ENCODE data around the gene LTBP4.
"Not testable (repeated sequence)": the region's sequence is repeated elsewhere in the genome, so short reads cannot be mapped to it uniquely, and the experiment has no call there.

The LTBP4 gene

GRCh38 chr19:40601134-40601974 is at the start of gene LTBP4:
TSS of gene LTBP4 (plus strand) at chr19:40601369. CDS start at chr19:40601388, 19 bp downstream.
- peak within 1 kb of the TSS; percentile 55 to 78 (median 70) for H3K4me3 ChIP-seq
- H3K4me1 ChIP-seq, result peaks cover 65 to 85% (median 80%) of the 10 kb centered on the region in 10 experiments
- H3K36me3 ChIP-seq, result no peaks in the 10 kb centered on the region
- H3K27ac ChIP-seq, result peak within 1 kb of the TSS in 8 of 11 experiments; percentile 63 to 84 (median 76); a peak in 17 of 22 replicates
- peak within 1 kb of the TSS; percentile 61 to 88 (median 78) for H3K9ac ChIP-seq
- TF ChIP-seq Cebpa-rat (IDR thresholded peaks at IDR 0.05), result no peak
- H3K27me3 ChIP-seq, result peaks cover 22 to 44% (median 22%) of the 10 kb centered on the region in 11 experiments
- no peaks in the 10 kb centered on the region for H3K9me3 ChIP-seq (replicated peaks in 1 of 11)
- peak within 1 kb of the TSS; percentile 93 to 100 (median 100) for H3K4me2 ChIP-seq
- H4K20me1 ChIP-seq, result peaks cover 0 to 21% (median 0%) of the 10 kb centered on the region in 11 experiments; a peak in 6 of 22 replicates

GRCh38 chr19:40552848-40553247 is 48.3 kb upstream of the LTBP4 start:
- no peak overlapping the region for H3K4me2 ChIP-seq
- H3K4me1 ChIP-seq, result peaks cover 0 to 10% (median 0%) of the 10 kb centered on the region in 10 experiments; a peak in 4 of 20 replicates
- no peak overlapping the region for H3K27ac ChIP-seq
- H4K20me1 ChIP-seq, result no peaks in the 10 kb centered on the region; a peak in 1 of 22 replicates
- no peak for TF ChIP-seq Cebpa-rat (IDR thresholded peaks at IDR 0.05)
- no peak overlapping the region for H3K4me3 ChIP-seq
- H3K9ac ChIP-seq, result no peak overlapping the region
- no peaks in the 10 kb centered on the region for H3K9me3 ChIP-seq (replicated peaks in 1 of 11)
- H3K36me3 ChIP-seq, result no peaks in the 10 kb centered on the region
- peaks cover 30 to 42% (median 33%) of the 10 kb centered on the region in 11 experiments for H3K27me3 ChIP-seq

DNA sequence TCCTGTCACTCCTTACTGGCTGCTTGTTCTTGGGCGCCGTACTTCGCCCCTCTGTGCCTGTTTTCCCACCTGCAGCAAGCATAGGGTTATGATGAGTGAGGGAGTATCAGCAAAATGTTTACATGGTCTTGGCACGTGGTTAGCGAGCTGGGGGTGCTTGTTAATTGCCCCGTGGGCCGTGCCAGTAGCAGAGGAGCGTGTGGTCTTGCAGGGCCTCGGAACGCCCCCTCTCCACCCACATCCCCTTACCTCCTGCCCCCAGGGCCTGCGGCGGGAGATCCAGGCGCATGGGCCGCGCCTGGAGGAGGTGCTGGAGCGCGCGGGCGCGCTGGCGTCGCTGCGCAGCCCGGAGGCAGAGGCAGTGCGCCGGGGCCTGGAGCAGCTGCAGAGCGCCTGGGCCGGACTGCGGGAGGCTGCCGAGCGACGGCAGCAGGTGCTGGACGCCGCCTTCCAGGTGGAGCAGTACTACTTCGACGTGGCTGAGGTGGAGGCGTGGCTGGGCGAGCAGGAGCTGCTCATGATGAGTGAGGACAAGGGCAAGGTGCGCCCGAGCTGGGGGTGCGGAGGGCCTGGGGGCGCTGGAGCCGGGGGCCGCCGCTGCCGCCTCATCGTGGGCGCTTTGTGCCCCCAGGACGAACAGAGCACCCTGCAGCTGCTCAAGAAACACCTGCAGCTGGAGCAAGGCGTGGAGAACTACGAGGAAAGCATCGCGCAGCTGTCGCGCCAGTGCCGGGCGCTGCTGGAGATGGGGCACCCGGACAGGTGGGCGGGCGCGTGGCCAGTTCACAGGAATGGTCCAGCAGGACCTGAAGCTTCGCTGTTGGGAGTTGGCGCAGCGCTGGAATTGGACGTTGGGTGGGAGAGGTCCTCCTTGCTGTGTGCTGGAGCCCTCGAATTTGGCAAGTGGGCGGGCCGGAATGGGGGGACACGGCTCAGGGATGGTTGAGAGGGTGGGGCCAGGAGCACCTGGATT is 47.0 kb upstream of the LTBP4 start:
- Histone ChIP-seq H3K36me3 (no peaks in the 10 kb centered on the region), H3K27me3 (peaks cover 24 to 37% (median 32%) of the 10 kb centered on the region in 11 experiments), H3K4me3 (no peak overlapping the region), H4K20me1 (no peaks in the 10 kb centered on the region; a peak in 1 of 22 replicates), H3K4me2 (peak overlapping the region in 3 of 11 experiments; percentile 5 to 17 (median 7); a peak in 2 of 22 replicates), H3K27ac (no peak overlapping the region), H3K4me1 (peaks cover 0 to 7% (median 0%) of the 10 kb centered on the region in 10 experiments; a peak in 4 of 20 replicates), H3K9ac (no peak overlapping the region), H3K9me3 (replicated peaks in 1 of 11) (no peaks in the 10 kb centered on the region)
- TF ChIP-seq Cebpa-rat (IDR thresholded peaks at IDR 0.05), result no peak

DNA sequence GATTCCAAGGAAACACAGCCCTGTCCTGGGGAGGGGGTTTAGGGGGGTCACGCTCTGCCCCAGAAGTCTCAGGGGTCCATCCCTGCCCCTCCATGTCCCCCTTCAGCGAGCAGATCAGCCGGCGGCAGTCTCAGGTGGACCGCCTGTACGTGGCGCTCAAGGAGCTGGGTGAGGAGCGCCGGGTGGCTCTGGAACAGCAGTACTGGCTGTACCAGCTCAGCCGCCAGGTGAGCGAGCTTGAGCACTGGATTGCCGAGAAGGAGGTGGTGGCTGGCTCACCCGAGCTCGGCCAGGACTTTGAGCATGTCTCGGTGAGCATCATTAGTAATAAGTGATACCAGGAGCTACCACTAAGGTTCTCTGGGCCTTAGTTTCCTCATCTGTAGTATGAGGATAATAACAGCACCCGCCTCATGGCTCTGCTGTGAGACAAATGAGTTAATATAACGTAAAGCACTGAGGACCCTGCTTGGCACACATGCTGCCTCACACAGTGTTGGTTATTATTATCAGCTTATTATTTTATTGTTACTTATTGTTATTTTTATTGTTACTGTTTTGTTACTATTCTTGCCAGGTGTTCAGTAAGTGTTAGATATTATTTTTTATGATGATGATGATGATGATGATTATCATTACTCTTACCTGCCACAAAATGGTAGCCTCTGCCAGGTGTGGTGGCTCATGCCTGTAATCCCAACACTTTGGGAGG is 45.0 kb upstream of the LTBP4 start:
- no peak for TF ChIP-seq Cebpa-rat (IDR thresholded peaks at IDR 0.05)
- H3K27me3 ChIP-seq, result peaks cover 24 to 37% (median 32%) of the 10 kb centered on the region in 11 experiments
- no peaks in the 10 kb centered on the region for H3K9me3 ChIP-seq (replicated peaks in 1 of 11)
- no peaks in the 10 kb centered on the region for H3K36me3 ChIP-seq
- no peak overlapping the region for H3K4me3 ChIP-seq
- H3K27ac ChIP-seq, result no peak overlapping the region
- H4K20me1 ChIP-seq, result no peaks in the 10 kb centered on the region; a peak in 1 of 22 replicates
- no peak overlapping the region for H3K4me2 ChIP-seq
- H3K4me1 ChIP-seq, result peaks cover 0 to 7% (median 0%) of the 10 kb centered on the region in 10 experiments; a peak in 4 of 20 replicates
- H3K9ac ChIP-seq, result no peak overlapping the region

DNA sequence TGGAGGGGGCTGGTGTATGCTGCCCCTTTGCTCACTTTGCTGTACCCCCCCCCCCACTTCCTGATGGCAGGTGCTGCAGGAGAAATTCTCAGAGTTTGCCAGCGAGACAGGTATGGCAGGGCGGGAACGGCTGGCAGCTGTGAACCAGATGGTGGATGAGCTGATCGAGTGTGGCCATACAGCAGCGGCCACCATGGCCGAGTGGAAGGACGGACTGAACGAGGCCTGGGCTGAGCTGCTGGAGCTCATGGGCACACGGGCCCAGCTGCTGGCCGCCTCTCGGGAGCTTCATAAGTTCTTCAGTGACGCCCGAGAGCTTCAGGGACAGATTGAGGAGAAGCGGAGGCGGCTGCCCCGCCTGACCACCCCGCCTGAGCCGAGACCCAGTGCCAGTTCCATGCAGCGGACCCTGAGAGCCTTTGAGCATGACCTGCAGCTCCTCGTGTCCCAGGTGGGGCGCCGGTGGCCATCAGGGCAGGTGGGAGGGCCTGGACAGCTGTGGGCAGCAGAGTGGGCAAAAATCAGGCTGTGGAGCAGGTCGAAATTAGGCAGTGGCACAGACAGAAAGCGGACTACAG is 44.1 kb upstream of the LTBP4 start:
- Histone ChIP-seq H3K4me3 (no peak overlapping the region), H3K27me3 (peaks cover 24 to 37% (median 32%) of the 10 kb centered on the region in 11 experiments), H3K27ac (no peak overlapping the region), H3K4me2 (no peak overlapping the region), H3K36me3 (no peaks in the 10 kb centered on the region), H3K4me1 (peaks cover 0 to 12% (median 4%) of the 10 kb centered on the region in 10 experiments; a peak in 13 of 20 replicates), H3K9ac (no peak overlapping the region), H4K20me1 (no peaks in the 10 kb centered on the region; a peak in 1 of 22 replicates), H3K9me3 (replicated peaks in 1 of 11) (no peaks in the 10 kb centered on the region)
- no peak for TF ChIP-seq Cebpa-rat (IDR thresholded peaks at IDR 0.05)

DNA sequence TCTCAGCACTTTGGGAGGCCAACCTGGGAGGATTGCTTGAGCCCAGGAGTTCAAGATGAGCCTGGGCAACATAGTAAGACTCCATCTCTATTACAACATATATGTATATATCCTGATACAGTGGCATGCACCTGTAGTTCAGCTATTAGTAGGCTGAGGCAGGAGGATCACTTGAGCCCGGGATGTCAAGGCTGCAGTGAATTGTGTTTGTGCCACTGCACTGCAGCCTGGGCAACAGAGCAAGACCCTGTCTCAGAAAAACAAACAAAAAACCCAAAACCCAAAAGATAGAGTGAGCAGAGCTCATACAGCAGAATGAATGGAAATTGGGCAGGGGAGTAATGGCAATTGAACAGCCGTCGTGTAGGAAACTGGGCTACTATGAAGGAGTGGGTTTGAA is 41.8 kb upstream of the LTBP4 start:
- H3K9ac ChIP-seq, result no peak overlapping the region
- no peak overlapping the region for H3K4me2 ChIP-seq
- H4K20me1 ChIP-seq, result no peaks in the 10 kb centered on the region; a peak in 1 of 22 replicates
- H3K9me3 ChIP-seq (replicated peaks in 1 of 11), result no peaks in the 10 kb centered on the region
- no peaks in the 10 kb centered on the region for H3K36me3 ChIP-seq
- H3K27me3 ChIP-seq, result peaks cover 6 to 16% (median 13%) of the 10 kb centered on the region in 11 experiments
- no peak overlapping the region for H3K27ac ChIP-seq
- H3K4me3 ChIP-seq, result no peak overlapping the region
- TF ChIP-seq Cebpa-rat (IDR thresholded peaks at IDR 0.05), result no peak
- H3K4me1 ChIP-seq, result peaks cover 0 to 7% (median 6%) of the 10 kb centered on the region in 10 experiments; a peak in 12 of 20 replicates

GRCh38 chr19:40560092-40560507 is 41.1 kb upstream of the LTBP4 start:
- H3K9me3 ChIP-seq (replicated peaks in 1 of 11), result no peaks in the 10 kb centered on the region
- no peak overlapping the region for H3K4me3 ChIP-seq
- no peak for TF ChIP-seq Cebpa-rat (IDR thresholded peaks at IDR 0.05)
- peaks cover 0 to 7% (median 6%) of the 10 kb centered on the region in 10 experiments; a peak in 12 of 20 replicates for H3K4me1 ChIP-seq
- H3K27me3 ChIP-seq, result peaks cover 0 to 9% (median 6%) of the 10 kb centered on the region in 11 experiments; a peak in 11 of 22 replicates
- H4K20me1 ChIP-seq, result no peaks in the 10 kb centered on the region
- no peak overlapping the region for H3K27ac ChIP-seq
- no peak overlapping the region for H3K9ac ChIP-seq
- H3K4me2 ChIP-seq, result no peak overlapping the region
- no peaks in the 10 kb centered on the region for H3K36me3 ChIP-seq

DNA sequence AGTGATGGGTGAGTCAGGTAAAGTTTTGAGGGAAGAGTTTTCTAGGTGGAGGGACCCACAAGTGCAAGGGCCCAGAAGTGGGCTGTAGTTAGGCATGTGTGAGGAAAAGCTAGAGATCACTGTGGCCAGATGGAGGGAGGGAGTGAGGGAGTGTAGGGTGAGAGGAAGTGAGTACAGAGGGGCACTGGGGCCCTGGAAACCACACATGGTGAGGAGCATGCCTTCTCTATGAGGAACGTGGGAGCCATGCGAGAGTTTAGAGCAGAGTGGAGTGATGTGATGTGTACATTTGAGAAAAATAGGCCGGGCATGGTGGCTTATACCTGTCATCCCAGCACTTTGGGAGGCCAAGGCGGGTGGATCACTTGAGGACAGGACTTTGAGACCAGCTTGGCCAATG is 39.2 kb upstream of the LTBP4 start:
- Histone ChIP-seq H3K4me3 (no peak overlapping the region), H3K27me3 (peaks cover 10 to 18% (median 14%) of the 10 kb centered on the region in 11 experiments), H3K27ac (no peak overlapping the region), H3K9me3 (replicated peaks in 1 of 11) (no peaks in the 10 kb centered on the region), H4K20me1 (no peaks in the 10 kb centered on the region; a peak in 1 of 22 replicates), H3K9ac (no peak overlapping the region), H3K4me2 (peak overlapping the region in 7 of 11 experiments; percentile 8 to 42 (median 21); a peak in 6 of 22 replicates), H3K36me3 (no peaks in the 10 kb centered on the region), H3K4me1 (peaks cover 0 to 7% (median 6%) of the 10 kb centered on the region in 10 experiments; a peak in 12 of 20 replicates)
- TF ChIP-seq Cebpa-rat (IDR thresholded peaks at IDR 0.05), result no peak

DNA sequence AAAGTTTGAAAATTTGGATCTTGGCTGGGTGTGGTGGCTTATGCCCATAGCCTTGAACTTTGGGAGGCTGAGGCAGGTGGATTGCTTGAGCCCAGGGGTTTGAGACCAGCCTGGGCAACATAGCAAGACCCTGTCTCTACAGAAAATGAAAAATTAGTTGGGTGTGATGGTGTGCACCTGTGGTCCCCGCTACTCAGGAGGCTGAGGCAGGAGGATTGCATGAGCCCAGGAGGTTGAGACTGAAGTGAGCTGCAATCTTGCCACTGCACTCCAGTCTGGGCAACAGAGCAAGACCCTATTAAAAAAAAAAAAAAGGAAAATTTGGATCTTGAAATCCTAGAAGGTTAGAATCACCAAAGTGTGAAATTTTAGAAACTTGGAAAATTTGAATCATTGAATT is 36.6 kb upstream of the LTBP4 start:
- H3K4me2 ChIP-seq; H3K4me1 ChIP-seq; H3K9ac ChIP-seq; H3K27ac ChIP-seq; H3K9me3 ChIP-seq (replicated peaks in 1 of 11); H3K4me3 ChIP-seq; H4K20me1 ChIP-seq; H3K36me3 ChIP-seq: not testable (repeated sequence)
- H3K27me3 ChIP-seq, result peaks cover 29 to 43% (median 39%) of the 10 kb centered on the region in 11 experiments

Measured in BLaER1 treated with 17β-estradiol and CSF1 and Interleukin-3, amounts not matched to agents 10 nM and 100 nM (cell line).